Body of pancreas (tissue), 4 donors: Measurements from ENCODE around the gene GATA5. TPM values are rescaled to one million over a fixed set of nuclear protein-coding genes. Genes with fewer than 3 reads are reported as not detected.

Source experiments
- ATAC-seq: fragments of 150-250 bp; one replicate; pipeline ENCODE4 v1.9.1; 2016
- DNase-seq, 4 donors: peaks; one replicate each; pipeline ENCODE4 v3.0.0-alpha.2; 2019
- H3K27ac ChIP-seq, 4 donors: fragments of 200-600 bp; sonication (generic); 1 replicate in 3 of 4; 2 replicates in 1 of 4; pipeline versions ENCODE4 v1.5.1 to v1.6.1; 2016 to 2019; ENCODE audit warnings: mild to moderate bottlenecking in 1 of 4, mixed read lengths in 1 of 4, moderate library complexity in 1 of 4
- H3K27me3 ChIP-seq, 2 donors: fragments of 200-600 bp; sonication (generic); one replicate each; pipeline ENCODE4 v1.6.0; 2016; ENCODE audit warnings: mild to moderate bottlenecking in 1 of 2
- H3K36me3 ChIP-seq, 2 donors: fragments of 200-600 bp; sonication (generic); replicated peaks in 1 of 2; 2 replicates each; pipeline ENCODE4 v1.5.1; 2016; ENCODE audit warnings: low read depth in 2 of 2; ENCODE audit not compliant: insufficient read depth in 1 of 2
- H3K4me1 ChIP-seq: fragments of 200-600 bp; sonication (generic); one replicate; pipeline ENCODE4 v1.6.0; 2016
- H3K4me3 ChIP-seq, 2 donors: fragments of 200-600 bp; sonication (generic); 1 replicate in 1 of 2; 2 replicates in 1 of 2; pipeline ENCODE4 v1.5.1; 2016 to 2019
- H3K9me3 ChIP-seq, 3 donors: fragments of 200-600 bp; sonication (generic); 1 replicate in 2 of 3; 2 replicates in 1 of 3; pipeline ENCODE4 v1.5.1; 2016
- POLR2A ChIP-seq, 3 donors: fragments of 450-650 bp; IDR thresholded peaks; one replicate each; pipeline ENCODE4 v1.6.1; 2016; ENCODE audit warnings: antibody characterized with exemption in 3 of 3, mild to moderate bottlenecking in 2 of 3
- WGBS, 2 donors: methylation state at CpG; one replicate each; pipeline ENCODE4 v1.1.5; 2017; 5-methylcytosine and 5-hydroxymethylcytosine counted together
- intact Hi-C: fragments of 100-400 bp; cut with DNase I; formaldehyde crosslinking; loops from one replicate; pipeline ENCODE4 v1.15.1; 2023
- total RNA-seq, 2 donors: library from RNA; depleted of rRNA; stranded (reverse); fragments of >200 nt; gene quantifications; one replicate each; pipeline ENCODE4 v1.1.0, GENCODE V29; 2016
- TF ChIP-seq, protein P1 (sequence below), 7 experiments: fragments of 450-650 bp in 4 of 7; fragments of 200-600 bp in 3 of 7; sonication (generic) in 3 of 7; IDR thresholded peaks; one replicate each; pipeline ENCODE4 v1.5.1; 2016 to 2019; ENCODE audit warnings: antibody characterized with exemption in 7 of 7

Gene GATA5
- total RNA-seq, 2 donors from 2014 or later, result not detected

DNA sequence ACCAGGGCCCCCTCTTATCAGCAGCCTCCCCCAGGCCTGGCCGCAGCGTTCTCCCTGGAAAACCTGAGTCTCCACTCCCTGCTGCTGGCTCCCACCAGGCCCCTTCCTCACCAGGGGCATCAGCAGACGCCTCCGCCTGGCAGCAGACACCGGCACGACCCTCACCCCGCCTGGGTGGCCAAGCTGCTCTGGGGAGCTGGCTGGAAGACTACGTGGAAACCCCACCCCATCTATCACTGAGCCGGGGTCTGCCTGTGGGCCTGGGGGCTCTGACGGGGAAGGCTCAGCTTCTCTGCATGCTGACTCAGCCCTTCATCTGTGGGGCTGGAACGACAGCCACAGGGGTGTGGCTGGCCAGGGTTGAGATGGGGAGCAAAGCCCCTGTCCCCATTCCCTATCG, 29.3 kb downstream of the GATA5 start:
- ATAC-seq (no peak), DNase-seq (no peak)
- intact Hi-C loops, result no loop called here
- Histone ChIP-seq H3K4me1 (no peaks in the 10 kb centered on the region), H3K27me3 (no peaks in the 10 kb centered on the region), H3K27ac (no peak overlapping the region), H3K9me3 (no peaks in the 10 kb centered on the region), H3K4me3 (no peak overlapping the region), H3K36me3 (no peaks in the 10 kb centered on the region)
- 40 to 75% methylated on average over 1 to 6 of the region's 12 CpGs for WGBS, 2 donors
- TF ChIP-seq, protein P1, sequence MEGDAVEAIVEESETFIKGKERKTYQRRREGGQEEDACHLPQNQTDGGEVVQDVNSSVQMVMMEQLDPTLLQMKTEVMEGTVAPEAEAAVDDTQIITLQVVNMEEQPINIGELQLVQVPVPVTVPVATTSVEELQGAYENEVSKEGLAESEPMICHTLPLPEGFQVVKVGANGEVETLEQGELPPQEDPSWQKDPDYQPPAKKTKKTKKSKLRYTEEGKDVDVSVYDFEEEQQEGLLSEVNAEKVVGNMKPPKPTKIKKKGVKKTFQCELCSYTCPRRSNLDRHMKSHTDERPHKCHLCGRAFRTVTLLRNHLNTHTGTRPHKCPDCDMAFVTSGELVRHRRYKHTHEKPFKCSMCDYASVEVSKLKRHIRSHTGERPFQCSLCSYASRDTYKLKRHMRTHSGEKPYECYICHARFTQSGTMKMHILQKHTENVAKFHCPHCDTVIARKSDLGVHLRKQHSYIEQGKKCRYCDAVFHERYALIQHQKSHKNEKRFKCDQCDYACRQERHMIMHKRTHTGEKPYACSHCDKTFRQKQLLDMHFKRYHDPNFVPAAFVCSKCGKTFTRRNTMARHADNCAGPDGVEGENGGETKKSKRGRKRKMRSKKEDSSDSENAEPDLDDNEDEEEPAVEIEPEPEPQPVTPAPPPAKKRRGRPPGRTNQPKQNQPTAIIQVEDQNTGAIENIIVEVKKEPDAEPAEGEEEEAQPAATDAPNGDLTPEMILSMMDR (IDR thresholded peaks at IDR 0.05), result no peak
- no peak for TF ChIP-seq POLR2A (IDR thresholded peaks at IDR 0.05)

DNA sequence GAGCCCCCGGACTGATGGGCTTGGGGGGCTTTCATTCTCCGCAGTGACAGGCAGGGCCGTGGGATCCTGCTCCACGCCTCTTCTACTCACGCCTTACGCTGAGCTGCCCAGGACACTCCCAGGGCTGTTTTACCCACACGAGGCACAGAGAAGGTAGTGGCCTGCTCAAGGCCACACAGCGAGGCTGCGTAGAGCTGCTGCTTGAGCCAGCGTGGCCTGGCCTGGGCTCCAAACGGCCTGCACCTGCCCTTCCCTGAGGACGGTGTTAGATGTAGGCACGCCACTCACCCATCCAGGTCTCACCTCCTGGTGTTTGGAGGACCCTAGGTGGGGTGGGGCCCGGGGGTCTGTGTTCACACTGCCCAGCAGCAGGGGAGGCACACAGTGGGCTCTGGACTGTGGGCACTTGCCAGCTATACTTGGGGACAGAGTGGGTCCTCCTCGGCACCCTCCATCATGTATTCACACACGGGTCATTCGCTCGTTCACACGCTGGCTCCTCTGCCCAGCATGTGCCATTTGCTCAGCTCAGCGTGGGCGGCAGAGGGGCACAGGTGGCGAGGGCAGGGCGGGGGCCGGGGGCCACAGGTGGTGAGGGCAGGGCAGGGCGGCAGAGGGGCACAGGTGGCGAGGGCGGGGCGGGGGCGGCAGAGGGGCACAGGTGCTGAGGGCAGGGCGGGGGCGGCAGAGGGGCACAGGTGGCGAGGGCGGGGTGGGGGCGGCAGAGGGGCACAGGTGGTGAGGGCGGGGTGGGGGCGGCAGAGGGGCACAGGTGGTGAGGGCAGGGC, 30.0 kb downstream of the GATA5 start:
- Histone ChIP-seq H3K4me1 (no peaks in the 10 kb centered on the region), H3K27ac (no peak overlapping the region), H3K27me3 (no peaks in the 10 kb centered on the region), H3K9me3 (no peaks in the 10 kb centered on the region), H3K4me3 (no peak overlapping the region), H3K36me3 (no peaks in the 10 kb centered on the region)
- WGBS, 2 donors, result 73 to 79% methylated on average over 17 to 27 of the region's 36 CpGs
- TF ChIP-seq, protein P1 (IDR thresholded peaks at IDR 0.05), result no peak
- TF ChIP-seq POLR2A (IDR thresholded peaks at IDR 0.05), result no peak
- DNase-seq, result no peak
- intact Hi-C loops, result no loop called here
- ATAC-seq, result no peak

DNA sequence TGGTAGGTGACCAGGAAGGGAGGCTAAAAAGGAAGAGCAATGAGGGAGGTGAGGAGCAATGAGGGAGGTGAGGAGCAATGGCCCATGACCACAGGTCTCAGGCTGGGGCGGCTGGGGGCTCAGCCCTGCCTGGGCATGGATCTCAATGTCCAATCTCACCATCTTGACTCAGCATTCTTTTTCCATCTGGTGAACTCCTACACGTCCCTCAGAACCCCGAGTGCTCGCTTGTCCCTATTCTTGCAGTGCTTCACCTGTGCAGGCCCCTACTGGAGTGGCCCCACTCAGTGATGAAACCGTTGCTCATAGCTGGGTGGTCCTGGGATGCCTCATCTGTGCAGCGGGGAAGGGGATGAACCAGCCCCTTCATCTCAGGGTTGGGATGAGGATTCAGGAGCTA, 31.5 kb downstream of the GATA5 start:
- intact Hi-C loops, result no loop called here
- Histone ChIP-seq H3K27ac (no peak overlapping the region), H3K27me3 (no peaks in the 10 kb centered on the region), H3K4me3 (no peak overlapping the region), H3K4me1 (no peaks in the 10 kb centered on the region), H3K9me3 (no peaks in the 10 kb centered on the region), H3K36me3 (no peaks in the 10 kb centered on the region)
- TF ChIP-seq POLR2A (IDR thresholded peaks at IDR 0.05), result no peak
- ATAC-seq (no peak), DNase-seq (no peak)
- WGBS, 2 donors, result 76 to 77% methylated on average over 5 to 6 of the region's 6 CpGs

DNA sequence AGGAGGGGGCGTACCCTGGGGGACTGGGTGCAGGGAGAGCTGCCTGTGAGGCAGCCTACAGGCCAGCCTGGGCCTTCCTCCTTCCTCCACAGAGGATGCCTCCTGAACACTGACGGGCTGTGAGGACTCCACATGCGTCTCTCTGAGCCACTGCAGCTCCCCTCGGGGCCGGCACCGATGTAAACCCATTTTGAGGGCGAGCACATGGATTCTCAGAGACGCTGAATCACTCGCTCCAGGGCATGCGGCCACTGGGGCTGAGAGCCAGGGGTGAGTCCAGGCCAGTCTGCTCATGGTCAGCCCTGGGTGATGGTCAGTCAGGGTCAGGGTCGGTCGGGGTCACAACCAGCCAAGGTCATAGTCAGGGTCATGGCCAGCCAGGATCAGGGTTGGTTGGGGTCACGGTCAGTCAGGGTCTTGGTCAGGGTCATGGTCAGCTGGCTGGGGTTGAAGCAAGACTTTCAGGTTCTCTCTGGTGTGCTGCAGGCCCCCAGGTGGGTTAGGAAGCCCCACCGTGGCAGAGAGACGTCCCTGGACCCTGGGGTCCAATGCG, 33.7 kb downstream of the GATA5 start:
- WGBS, 2 donors, result 61 to 85% methylated on average over 5 to 16 of the region's 16 CpGs
- TF ChIP-seq, protein P1 (IDR thresholded peaks at IDR 0.05), result no peak
- no peak for TF ChIP-seq POLR2A (IDR thresholded peaks at IDR 0.05)
- no peak for ATAC-seq
- no peak overlapping the region for H3K27ac ChIP-seq
- no peaks in the 10 kb centered on the region for H3K27me3 ChIP-seq
- no peak overlapping the region for H3K4me3 ChIP-seq
- no peaks in the 10 kb centered on the region for H3K4me1 ChIP-seq
- DNase-seq, result no peak
- H3K36me3 ChIP-seq, result no peaks in the 10 kb centered on the region
- H3K9me3 ChIP-seq, result no peaks in the 10 kb centered on the region
- intact Hi-C loops, result no loop called here

DNA sequence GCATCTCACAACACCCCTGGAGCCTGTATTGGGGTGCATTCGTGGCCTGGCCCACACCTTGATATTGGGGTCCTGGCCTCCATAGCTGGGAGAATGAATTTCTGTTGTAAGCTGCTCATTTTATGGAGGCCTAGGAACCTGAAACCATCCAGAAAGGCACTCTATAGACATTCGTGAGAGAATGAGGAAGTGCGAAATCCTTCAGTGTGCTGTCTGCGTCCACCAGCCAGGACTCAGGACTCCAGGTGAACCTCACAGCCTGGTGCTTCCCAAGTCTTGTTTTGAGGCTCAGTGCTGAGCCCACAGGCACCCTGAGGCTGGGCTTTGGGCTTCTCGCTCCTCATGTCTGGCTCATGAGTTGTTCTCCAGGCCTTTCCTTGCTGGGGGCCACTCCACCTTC, 36.6 kb downstream of the GATA5 start:
- no peak for TF ChIP-seq POLR2A (IDR thresholded peaks at IDR 0.05)
- TF ChIP-seq, protein P1 (IDR thresholded peaks at IDR 0.05), result no peak
- no peaks in the 10 kb centered on the region for H3K27me3 ChIP-seq
- intact Hi-C loops, result no loop called here
- H3K4me1 ChIP-seq, result no peaks in the 10 kb centered on the region
- 66 to 79% methylated on average over 4 to 5 of the region's 5 CpGs for WGBS, 2 donors
- H3K36me3 ChIP-seq, result no peaks in the 10 kb centered on the region
- no peak overlapping the region for H3K4me3 ChIP-seq
- no peaks in the 10 kb centered on the region for H3K9me3 ChIP-seq
- DNase-seq, result no peak
- no peak for ATAC-seq
- no peak overlapping the region for H3K27ac ChIP-seq
